Ovary (tissue), 3 donors: ENCODE data around the gene IQSEC3.

Source experiments
- CTCF ChIP-seq, 3 donors: fragments of 450-650 bp in 2 of 3; fragments of 200-600 bp in 1 of 3; IDR thresholded peaks; one replicate each; pipeline versions ENCODE4 v1.5.1 to v1.8.0; 2016 to 2022; ENCODE audit warnings: antibody characterized with exemption in 3 of 3, mild to moderate bottlenecking in 1 of 3
- EP300 ChIP-seq: sonication (generic); formaldehyde crosslinking; IDR thresholded peaks from one replicate; pipeline ENCODE4 v1.6.1; 2017; ENCODE audit warnings: antibody characterized with exemption
- POLR2A ChIP-seq: fragments of 450-650 bp; IDR thresholded peaks from one replicate; pipeline ENCODE4 v1.6.1; 2017; ENCODE audit warnings: antibody characterized with exemption, mild to moderate bottlenecking, moderate library complexity
- donor health status: DM: no; HTN: no; CAD: no.

GRCh38 chr12:168763-169525 is 102.4 kb downstream of the IQSEC3 start:
- no peak for TF ChIP-seq CTCF (IDR thresholded peaks at IDR 0.05)
- no peak for TF ChIP-seq POLR2A
- TF ChIP-seq EP300, result no peak
